Myocyte (in vitro differentiated cells): ENCODE measurements around the gene SLC25A25. TPM values are rescaled to one million over a fixed set of nuclear protein-coding genes. Genes with fewer than 3 reads are reported as not detected.

Experiments used
- DNase-seq: peaks from one replicate; pipeline ENCODE4 v3.0.0-alpha.2; 2012; ENCODE audit warnings: low read depth
- total RNA-seq: library from RNA; depleted of rRNA; stranded (reverse); fragments of >200 nt; gene quantifications from 2 replicates; pipeline ENCODE4 v1.2.3, GENCODE V29; 2014

The SLC25A25 gene
- total RNA-seq, 1 donor from 2014 or later = 46.1 TPM

DNA sequence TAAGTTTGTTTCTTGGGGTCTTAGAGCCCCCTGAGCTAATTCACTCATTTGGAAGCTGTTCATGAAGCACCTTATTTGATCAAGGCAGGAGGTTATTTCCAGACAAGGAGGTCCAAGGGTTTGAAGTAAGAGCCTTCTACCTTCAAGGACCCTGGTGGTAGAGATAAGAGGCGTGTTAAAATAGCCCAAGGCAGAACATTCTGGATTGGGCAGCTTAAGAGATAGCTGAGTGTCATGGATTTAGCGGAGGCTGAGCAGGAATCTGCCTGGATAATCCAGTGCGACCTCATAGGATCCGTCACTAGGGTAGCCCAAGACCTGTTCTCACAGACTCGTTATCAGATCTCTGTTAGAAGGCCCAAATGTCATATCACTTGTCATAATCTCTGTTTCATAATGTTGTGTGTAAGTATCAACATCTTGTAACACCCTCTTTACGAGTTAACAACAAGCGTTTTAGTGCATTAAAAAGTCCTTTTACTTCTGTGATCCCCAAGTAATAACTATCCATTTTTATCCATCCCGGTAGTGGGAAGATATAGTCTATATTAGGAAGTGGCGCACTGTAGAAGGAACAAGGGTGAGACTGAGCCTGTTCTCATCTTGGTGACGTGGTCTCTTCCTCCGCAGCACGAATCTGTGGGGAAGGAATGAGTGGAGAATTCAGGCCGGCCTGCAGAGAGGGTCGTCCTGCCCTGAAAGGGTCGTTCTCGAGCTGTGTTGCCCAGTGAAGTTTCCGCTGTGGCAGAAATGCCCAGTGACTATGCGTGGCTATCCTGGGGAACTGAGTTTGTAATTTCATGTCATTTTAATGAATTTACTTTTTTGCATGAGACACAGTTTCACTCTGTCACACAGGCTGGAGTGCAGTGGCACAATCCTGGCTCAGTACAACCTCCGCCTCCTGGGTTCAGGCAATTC lies 28.8 kb downstream of the SLC25A25 start:
- DNase-seq = no peak

DNA sequence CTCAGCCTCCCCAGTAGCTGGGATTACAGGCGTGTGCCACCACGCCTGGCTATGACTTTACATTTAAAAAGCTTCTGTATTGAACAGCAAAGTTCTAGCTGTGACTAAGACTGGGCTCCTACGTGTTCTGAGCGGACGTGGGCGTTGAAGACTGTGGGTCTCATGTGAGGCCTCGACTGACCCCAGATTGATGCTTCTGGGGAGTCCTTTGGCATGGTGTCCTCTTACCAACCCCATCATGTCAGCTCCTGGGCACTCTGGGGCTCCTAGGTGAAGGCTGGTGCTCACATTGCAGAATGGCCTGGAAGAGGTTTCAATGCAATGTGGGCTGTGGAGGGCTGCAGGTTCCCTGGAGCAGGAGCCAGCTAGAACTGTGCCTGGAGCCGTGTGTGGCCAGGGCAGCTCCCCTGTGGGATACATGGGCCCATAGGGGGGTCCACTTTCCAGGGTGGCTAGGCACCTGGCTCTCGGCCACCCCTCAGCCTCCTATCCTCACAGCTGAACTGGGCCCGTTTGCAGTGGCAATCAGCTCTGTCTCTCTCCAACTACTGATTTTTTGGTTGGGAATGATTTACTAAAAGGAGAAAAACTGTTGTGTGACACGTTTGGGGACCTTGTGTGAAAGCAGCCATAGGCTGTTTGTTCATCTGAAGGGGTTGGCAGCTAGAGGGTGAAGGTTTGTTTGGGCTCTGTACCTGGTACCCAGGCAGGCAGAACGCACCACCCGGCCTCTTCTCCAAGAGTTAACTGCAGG lies 29.7 kb downstream of the SLC25A25 start:
- DNase-seq = no peak

DNA sequence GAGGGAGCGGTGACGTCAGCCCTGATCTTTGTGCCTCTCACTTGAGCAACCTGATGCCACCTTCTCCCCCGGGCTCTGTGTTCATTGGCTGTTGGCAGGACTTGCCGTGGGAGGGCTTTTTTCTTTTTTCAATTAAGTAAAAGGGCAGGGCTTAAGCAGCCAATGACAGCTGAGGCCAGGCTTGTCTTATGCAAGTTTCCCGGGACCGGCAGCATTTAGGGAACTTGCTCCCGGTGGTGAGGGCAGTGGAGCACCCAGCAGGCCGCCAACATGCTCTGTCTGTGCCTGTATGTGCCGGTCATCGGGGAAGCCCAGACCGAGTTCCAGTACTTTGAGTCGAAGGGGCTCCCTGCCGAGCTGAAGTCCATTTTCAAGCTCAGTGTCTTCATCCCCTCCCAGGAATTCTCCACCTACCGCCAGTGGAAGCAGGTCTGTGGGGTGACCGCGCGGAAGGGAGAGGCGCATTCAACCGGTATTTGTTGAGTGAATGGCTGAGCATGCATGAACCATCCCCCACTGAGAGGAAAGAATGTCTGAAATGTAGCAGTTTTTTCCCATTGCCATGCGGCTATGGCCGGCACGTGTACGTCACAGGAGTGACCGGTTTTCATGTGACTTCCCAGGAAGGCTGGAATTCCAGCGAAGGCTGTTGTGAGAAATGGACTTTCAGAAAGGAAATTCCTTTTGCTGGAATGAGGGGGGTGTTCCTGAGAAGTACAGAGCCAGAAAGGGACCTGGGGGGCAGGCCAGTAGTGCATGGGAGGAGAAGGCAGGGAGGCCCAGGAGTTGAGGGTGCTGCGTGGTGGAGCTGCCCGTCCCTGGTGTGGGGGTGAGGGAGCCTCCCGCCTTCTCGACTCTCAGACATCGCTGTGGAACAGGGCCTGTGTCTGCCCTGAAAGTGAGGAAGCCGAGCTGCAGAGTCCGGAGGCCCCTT lies 30.5 kb downstream of the SLC25A25 start:
- DNase-seq = peak; percentile 98

DNA sequence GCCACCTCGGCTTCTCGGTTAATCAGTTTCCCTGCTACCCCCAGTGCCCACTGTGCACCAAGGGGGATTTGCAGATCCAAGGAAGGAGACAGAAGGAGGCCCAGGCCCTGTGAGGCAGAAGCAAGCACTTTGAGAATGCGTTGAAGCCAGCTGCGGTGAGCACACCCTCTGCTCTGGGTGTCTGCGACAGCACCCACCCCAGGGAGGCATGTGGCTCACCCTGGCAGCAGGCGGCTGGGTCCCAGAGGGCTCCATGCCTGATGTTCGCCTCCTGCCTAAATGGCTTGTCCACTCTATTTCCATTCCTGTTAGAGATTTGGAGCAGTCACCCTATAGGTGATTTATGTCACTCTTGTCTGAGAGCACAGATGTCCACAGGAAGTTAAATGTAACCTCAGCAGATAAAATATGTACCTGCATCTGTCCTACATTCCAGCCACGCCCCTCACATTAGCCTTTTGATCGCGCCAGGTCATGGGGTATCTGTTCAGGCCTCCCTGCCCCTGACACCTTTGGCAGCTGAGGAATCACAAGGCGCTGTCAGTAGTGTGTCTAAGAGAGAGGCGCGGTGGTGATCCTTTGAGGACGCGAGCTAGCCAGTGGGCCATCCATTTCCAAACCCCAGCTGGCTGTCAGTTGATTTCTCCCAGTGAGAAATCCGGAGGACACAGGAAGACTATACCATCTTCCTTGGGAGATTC lies 31.3 kb downstream of the SLC25A25 start:
- peak; percentile 87 for DNase-seq

DNA sequence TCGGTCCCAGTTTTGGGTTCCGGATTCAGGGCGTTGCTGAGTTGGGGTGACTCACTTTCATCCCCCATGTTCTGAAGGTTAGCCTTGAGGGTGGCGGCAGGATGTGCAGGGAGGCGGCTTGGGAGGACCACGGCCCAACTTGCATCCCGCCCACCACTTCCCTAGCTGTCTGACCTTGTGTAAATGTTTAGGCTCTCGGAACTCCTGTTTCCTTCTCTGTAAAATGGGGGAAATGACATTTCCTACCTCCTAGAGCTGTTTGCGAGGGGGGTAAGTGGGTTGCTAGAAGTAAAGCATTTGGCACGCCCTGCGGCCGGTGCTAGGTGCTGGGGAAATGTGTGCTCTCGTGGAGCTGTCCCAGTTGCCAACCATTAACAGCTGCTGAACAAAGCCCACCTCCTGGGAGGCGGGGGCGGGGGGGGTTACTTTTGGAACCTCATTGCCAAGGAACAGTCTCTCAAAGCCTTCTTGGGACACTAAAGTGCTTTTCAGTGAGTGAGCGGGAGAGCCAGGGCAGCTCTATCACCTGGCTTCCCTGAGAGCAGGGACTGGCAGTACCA lies 32.0 kb downstream of the SLC25A25 start:
- DNase-seq = peak; percentile 62

DNA sequence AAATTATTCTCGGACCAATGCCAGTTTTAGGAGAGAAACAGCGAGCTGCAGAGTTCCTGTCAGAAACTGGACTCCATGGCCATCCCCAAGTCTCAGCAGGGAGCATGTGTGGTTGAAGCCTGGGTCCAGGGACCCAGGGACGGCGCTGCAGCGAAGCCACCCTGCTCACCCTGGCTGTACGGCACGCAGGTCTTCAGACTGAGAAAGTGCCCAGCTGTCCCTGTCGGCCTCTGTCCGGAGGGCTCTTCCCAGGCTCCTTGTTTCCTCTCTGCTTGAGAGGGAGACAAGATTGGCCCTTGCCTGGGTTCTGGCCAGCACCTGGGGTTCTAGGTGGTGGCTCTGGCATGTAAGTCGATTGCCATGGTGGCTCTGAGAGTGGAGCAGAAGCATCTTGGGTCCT lies 32.5 kb downstream of the SLC25A25 start:
- no peak for DNase-seq

DNA sequence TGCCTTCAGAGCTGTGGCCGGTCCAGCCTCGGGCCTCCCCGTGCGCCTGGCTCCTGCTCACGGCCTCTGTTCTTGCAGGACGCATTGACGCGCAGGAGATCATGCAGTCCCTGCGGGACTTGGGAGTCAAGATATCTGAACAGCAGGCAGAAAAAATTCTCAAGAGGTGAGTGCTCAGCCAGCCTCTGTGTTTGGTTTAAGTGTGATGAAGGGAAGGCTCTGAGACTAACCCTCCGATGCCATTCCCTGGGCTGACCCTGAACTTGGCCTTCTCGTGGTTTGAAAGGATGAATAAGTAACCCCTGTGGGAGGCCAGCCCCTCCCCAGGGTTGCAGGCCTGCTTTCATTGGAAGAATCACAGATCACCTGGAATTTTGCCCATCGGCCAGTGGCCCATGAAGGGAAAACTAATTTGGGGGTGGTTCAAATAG lies 33.2 kb downstream of the SLC25A25 start:
- no peak for DNase-seq

DNA sequence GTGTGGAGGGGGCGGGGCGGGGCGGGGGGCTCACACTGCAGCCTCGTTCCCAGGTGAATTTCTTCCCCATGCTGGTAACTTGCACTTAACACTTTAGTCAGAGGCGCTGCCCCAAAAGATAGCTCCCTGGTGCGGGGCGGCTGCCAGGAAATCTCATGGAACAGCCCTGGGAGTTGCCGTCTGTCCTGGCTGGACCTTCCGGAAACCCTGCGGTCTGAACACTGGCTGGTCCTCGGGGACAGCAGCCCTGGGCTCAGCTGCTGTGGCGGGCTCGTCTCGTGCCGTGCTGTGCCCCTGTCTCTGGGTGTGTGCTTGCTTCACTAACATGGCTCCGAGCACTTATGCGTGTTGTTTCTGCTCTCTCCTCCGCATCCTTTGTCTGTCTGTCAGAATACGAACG lies 33.7 kb downstream of the SLC25A25 start:
- no peak for DNase-seq

DNA sequence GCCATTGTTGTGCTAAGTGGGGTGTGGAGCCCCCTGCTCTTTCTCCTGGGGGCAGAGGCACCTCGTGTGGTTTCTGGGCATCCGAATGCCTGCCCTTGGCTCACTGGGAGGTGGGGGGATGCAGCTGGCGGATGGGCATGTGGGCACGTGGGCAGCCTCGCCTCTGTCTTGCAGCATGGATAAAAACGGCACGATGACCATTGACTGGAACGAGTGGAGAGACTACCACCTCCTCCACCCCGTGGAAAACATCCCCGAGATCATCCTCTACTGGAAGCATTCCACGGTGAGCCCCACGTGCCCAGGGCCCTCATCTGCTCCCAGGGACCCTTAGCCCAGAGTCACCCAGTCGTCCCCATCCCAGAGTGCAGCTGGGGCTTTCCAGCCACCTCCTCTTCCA lies 34.2 kb downstream of the SLC25A25 start:
- DNase-seq = peak; percentile 73

DNA sequence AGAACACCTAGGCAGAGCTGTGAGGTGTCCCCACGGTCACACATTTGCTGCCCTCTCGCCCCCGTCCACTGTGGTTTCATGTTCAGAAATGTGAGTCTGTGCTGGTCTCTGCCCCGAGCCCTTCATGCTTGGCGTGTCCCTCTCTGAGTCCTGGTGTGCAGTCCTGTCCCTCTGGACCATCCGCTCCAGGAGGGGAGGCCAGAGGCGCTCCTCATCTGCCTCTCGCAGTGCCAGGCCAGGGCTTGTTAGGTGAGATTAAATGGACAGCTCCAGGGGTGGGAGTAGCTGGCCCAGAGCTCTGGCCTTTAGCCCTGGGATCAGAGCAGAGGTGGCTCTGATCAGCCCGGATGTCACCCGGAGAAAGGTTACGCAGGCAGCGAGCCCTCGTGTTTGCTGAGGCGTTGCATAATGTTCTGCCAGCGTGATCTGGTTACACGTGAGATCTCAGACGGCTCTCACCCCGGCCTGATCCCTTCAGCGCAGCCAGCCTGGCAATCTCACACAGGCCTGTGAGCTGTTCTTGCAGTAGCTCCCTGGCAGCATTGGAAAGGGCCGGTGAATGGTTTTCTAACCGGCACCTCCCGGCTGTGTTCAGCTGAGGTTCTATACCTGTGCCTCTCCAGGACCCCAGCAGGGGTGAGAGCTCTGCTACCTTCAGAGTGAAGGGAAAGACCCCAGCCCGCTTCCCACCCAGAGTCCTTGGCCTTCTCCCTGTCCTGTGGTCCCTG lies 35.0 kb downstream of the SLC25A25 start:
- DNase-seq = no peak

DNA sequence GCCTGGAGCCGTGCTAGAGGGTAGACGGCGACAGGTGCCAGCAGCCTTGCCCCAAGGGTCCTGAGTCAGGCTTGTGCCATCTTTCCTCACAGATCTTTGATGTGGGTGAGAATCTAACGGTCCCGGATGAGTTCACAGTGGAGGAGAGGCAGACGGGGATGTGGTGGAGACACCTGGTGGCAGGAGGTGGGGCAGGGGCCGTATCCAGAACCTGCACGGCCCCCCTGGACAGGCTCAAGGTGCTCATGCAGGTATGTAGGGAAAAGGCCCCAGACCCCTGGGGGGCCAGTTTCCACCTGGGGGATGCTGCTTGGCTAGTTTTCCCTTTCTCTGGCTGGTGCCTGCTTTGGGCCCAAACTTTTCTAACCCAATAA lies 35.5 kb downstream of the SLC25A25 start:
- DNase-seq = peak; percentile 69

DNA sequence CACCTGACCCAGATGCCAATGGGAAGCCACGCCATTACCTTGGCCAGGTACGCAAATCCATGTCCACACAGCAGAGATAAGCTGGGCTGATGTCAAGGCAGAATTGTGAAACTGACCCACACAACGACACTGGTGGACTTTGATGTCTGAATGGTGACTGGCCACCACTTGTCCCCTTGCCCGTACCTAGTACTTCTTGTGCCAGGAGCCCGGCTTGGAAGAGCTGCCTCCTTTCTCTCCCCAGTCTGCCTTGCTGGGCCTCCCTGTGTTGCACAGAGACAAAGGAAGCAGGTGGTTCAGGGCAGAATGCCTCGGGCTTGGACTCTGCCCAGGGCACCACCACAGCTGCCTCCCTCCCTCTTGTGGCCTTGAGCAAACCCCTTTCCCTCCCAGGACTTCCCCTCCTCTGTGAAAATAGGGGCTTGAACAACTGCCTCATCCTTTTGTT lies 36.2 kb downstream of the SLC25A25 start:
- DNase-seq = peak; percentile 95

DNA sequence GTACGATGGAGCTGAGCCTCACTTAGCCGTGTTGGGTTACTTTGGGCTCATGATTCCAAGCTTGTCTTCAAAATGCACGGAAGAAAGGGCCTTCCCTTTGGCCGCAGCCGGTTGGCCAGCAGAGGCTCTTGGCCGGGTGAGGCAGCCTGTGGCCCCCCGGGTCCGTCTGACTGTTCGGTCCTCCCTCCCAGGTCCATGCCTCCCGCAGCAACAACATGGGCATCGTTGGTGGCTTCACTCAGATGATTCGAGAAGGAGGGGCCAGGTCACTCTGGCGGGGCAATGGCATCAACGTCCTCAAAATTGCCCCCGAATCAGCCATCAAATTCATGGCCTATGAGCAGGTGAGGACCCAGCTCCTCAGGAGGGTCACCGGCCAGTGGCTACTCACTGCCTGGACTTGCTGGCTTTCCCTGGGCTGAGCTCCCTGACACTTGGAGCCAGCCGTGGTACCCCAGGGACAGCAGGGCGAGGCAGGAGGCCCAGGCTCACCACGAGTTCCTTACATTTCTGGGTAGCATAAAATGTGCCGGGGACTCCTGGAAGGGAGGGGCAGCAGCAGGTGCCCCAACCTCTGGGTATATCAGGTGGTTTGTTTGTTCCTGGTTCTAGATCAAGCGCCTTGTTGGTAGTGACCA lies 37.6 kb downstream of the SLC25A25 start:
- no peak for DNase-seq

DNA sequence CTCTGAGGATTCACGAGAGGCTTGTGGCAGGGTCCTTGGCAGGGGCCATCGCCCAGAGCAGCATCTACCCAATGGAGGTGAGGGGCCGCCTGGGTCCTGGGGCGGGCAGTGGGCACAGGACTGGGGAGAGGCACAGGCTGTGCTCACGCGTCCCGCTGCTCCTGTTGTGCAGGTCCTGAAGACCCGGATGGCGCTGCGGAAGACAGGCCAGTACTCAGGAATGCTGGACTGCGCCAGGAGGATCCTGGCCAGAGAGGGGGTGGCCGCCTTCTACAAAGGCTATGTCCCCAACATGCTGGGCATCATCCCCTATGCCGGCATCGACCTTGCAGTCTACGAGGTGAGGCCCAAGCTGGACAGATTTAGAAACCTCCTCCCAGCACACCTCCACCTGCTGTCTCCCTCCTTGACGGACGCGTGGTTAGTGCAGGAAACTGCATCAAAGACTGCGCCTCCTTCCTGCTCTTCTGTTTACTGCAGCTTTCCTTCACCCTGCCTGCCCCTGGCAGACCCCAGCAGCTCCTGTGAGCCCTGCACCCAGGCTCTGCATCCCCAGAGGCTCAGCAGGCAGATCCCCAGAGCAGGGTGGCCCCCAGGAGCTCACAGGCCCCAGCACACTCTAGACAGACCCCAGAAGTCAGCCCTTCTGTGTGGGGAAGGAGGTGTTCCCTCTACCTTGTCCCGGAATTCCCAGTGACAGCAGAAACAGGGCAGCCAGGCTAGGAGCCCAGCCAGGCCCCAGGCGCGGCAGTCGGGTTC lies 38.3 kb downstream of the SLC25A25 start:
- DNase-seq = no peak

DNA sequence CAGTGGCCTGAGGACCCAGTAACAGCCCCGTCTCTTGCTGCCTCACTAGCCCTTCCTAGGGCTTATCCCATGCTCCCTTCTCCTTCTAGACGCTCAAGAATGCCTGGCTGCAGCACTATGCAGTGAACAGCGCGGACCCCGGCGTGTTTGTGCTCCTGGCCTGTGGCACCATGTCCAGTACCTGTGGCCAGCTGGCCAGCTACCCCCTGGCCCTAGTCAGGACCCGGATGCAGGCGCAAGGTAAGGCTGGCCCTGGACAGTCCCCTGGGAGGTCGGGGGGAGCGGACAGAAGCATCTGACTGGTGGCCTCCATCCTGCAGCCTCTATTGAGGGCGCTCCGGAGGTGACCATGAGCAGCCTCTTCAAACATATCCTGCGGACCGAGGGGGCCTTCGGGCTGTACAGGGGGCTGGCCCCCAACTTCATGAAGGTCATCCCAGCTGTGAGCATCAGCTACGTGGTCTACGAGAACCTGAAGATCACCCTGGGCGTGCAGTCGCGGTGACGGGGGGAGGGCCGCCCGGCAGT lies 39.0 kb downstream of the SLC25A25 start:
- no peak for DNase-seq

DNA sequence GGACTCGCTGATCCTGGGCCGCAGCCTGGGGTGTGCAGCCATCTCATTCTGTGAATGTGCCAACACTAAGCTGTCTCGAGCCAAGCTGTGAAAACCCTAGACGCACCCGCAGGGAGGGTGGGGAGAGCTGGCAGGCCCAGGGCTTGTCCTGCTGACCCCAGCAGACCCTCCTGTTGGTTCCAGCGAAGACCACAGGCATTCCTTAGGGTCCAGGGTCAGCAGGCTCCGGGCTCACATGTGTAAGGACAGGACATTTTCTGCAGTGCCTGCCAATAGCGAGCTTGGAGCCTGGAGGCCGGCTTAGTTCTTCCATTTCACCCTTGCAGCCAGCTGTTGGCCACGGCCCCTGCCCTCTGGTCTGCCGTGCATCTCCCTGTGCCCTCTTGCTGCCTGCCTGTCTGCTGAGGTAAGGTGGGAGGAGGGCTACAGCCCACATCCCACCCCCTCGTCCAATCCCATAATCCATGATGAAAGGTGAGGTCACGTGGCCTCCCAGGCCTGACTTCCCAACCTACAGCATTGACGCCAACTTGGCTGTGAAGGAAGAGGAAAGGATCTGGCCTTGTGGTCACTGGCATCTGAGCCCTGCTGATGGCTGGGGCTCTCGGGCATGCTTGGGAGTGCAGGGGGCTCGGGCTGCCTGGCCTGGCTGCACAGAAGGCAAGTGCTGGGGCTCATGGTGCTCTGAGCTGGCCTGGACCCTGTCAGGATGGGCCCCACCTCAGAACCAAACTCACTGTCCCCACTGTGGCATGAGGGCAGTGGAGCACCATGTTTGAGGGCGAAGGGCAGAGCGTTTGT lies 39.6 kb downstream of the SLC25A25 start:
- DNase-seq = no peak
